Breast epithelium (tissue), 3 donors: ENCODE results near the gene SDC3.

Source experiments
- POLR2A ChIP-seq: fragments of 450-650 bp; IDR thresholded peaks from one replicate; pipeline ENCODE4 v1.6.1; 2016; ENCODE audit warnings: antibody characterized with exemption, mild to moderate bottlenecking, moderate library complexity
- POLR2AphosphoS5 ChIP-seq, 3 donors: sonication (generic); formaldehyde crosslinking; IDR thresholded peaks; one replicate each; pipeline ENCODE4 v1.6.1; 2017; ENCODE audit warnings: antibody characterized with exemption in 3 of 3
- TF ChIP-seq, protein P1 (sequence below), 3 donors: fragments of 450-650 bp; IDR thresholded peaks; one replicate each; pipeline ENCODE4 v1.5.1; 2016 to 2017; ENCODE audit warnings: antibody characterized with exemption in 3 of 3, mild to moderate bottlenecking in 3 of 3, moderate library complexity in 3 of 3

DNA sequence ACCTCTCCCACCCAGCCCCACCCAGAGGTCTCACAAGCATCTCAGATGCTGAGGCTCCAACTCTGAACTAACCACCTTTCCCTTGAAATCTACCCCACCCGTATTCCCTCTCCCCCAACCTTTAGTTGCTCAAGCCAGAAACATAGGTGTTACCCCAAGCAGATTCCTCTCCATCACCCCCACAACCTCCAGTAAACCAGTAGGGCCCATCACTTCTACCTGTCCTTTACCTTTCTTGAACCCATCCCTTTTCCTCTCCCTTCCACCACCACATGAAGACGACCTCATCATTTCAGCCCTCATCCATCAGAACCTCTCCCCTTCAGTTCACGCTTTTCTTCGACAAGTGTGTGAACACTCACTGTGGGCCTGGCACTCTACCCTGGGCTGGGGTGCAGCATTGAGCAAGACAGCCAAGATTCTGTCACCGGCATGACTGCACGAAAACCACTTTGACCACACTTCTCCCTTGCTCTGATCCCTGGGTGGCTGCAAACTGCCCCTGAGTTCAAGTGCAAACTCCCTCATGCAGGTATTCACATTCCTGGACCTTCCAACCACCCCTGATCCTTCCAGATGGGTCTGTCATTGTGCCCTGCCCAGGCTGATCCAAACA is 85.5 kb downstream of the SDC3 start:
- TF ChIP-seq, protein P1, sequence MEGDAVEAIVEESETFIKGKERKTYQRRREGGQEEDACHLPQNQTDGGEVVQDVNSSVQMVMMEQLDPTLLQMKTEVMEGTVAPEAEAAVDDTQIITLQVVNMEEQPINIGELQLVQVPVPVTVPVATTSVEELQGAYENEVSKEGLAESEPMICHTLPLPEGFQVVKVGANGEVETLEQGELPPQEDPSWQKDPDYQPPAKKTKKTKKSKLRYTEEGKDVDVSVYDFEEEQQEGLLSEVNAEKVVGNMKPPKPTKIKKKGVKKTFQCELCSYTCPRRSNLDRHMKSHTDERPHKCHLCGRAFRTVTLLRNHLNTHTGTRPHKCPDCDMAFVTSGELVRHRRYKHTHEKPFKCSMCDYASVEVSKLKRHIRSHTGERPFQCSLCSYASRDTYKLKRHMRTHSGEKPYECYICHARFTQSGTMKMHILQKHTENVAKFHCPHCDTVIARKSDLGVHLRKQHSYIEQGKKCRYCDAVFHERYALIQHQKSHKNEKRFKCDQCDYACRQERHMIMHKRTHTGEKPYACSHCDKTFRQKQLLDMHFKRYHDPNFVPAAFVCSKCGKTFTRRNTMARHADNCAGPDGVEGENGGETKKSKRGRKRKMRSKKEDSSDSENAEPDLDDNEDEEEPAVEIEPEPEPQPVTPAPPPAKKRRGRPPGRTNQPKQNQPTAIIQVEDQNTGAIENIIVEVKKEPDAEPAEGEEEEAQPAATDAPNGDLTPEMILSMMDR (IDR thresholded peaks at IDR 0.05), result no peak
- no peak for TF ChIP-seq POLR2AphosphoS5 (IDR thresholded peaks at IDR 0.05)
- no peak for TF ChIP-seq POLR2A
